ENCODE measurements around the gene ATAD3C. TPM values are rescaled to one million over a fixed set of nuclear protein-coding genes. Genes with fewer than 3 reads are reported as not detected.

Gene ATAD3C
- polyA plus RNA-seq, 3 donors: not detected

DNA sequence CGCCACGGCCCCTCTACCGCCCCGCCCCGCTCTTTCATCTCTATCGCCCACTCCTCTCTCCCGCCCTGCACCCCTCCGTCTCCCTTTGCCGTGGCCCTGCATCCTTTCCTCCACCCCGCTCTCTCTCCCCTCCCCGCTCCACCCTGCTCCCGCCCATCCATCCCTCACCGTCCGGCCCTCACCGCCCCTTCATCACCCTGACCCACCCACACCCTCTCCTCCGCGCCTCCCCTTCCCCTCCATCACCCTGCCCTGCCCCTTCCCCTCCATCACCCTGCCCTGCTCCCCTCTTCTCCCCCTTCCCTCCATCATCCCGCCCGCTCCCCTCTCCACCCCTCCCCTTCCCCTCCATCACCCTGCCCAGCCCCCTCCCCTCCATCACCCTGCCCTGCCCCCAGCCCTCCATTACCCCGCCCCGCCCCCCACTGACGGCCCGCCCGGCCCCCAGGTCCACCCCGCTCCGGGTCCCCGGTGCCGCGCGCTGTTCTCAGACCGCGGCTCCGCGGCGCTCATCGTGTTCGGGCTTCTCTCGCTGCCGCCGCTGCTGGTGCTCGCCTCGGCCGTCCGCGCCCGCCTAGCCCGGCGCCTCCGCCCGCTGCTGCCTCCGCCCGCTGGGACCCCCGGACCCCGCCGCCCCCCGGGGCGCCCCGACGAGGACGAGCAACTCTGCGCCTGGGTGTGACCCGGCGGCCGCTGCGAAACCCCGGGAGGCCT, 22.2 kb upstream of the ATAD3C start:
- DNase-seq: no peak
- no peak overlapping the region for H3K9ac ChIP-seq (ENCODE audit: insufficient read depth, low read length, poor library complexity, severe bottlenecking)
- H3K27ac ChIP-seq (ENCODE audit: low read depth in 1 of 2, low read length in 2 of 2): no peak overlapping the region
- no peaks in the 10 kb centered on the region for H3K36me3 ChIP-seq (replicated peaks in 1 of 2; ENCODE audit: control insufficient read depth in 1 of 2, insufficient read depth in 2 of 2, low read length in 2 of 2)
- TF ChIP-seq, protein P1, sequence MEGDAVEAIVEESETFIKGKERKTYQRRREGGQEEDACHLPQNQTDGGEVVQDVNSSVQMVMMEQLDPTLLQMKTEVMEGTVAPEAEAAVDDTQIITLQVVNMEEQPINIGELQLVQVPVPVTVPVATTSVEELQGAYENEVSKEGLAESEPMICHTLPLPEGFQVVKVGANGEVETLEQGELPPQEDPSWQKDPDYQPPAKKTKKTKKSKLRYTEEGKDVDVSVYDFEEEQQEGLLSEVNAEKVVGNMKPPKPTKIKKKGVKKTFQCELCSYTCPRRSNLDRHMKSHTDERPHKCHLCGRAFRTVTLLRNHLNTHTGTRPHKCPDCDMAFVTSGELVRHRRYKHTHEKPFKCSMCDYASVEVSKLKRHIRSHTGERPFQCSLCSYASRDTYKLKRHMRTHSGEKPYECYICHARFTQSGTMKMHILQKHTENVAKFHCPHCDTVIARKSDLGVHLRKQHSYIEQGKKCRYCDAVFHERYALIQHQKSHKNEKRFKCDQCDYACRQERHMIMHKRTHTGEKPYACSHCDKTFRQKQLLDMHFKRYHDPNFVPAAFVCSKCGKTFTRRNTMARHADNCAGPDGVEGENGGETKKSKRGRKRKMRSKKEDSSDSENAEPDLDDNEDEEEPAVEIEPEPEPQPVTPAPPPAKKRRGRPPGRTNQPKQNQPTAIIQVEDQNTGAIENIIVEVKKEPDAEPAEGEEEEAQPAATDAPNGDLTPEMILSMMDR (IDR thresholded peaks at IDR 0.05): no peak
- Mint-ChIP-seq H3K4me1 (no peaks in the 10 kb centered on the region), H3K27me3 (ENCODE audit: low read depth in 3 of 3) (peaks cover 34 to 84% (median 42%) of the 10 kb centered on the region in 3 donors), H3K27ac (no peak overlapping the region), H3K4me3 (no peak overlapping the region), H3K36me3 (no peaks in the 10 kb centered on the region), H3K9me3 (peaks cover 0 to 5% (median 0%) of the 10 kb centered on the region in 7 donors)
- no peaks in the 10 kb centered on the region for H4K20me1 ChIP-seq (ENCODE audit: insufficient read depth, low read length)
- H3K79me2 ChIP-seq (ENCODE audit: insufficient read depth, low read length): no peaks in the 10 kb centered on the region
- no peak overlapping the region for H3K4me2 ChIP-seq (replicated peaks; ENCODE audit: extremely low read depth, low read length, poor library complexity, severe bottlenecking)
- H3K4me3 ChIP-seq (replicated peaks in 1 of 3; ENCODE audit: low read depth in 2 of 3, low read length in 3 of 3): no peak overlapping the region
- 7% methylated on average over 56 of the region's 66 CpGs for WGBS (ENCODE audit: insufficient coverage)
- H2AFZ ChIP-seq (ENCODE audit: insufficient read depth, low read depth, low read length, poor library complexity, severe bottlenecking): no peak overlapping the region
- H3K27me3 ChIP-seq (ENCODE audit: control insufficient read depth in 2 of 2, insufficient read depth in 2 of 2, low read length in 2 of 2): peaks cover 0 to 36% of the 10 kb centered on the region in 2 donors
- no peaks in the 10 kb centered on the region for H3K4me1 ChIP-seq (ENCODE audit: control insufficient read depth in 1 of 2, insufficient read depth in 2 of 2, low read length in 2 of 2)
- intact Hi-C loops (cut with micrococcal nuclease): no loop called here
- H3K9me3 ChIP-seq (replicated peaks in 1 of 2; ENCODE audit: control insufficient read depth in 1 of 2, insufficient read depth in 1 of 2, low read length in 2 of 2): no peaks in the 10 kb centered on the region

DNA sequence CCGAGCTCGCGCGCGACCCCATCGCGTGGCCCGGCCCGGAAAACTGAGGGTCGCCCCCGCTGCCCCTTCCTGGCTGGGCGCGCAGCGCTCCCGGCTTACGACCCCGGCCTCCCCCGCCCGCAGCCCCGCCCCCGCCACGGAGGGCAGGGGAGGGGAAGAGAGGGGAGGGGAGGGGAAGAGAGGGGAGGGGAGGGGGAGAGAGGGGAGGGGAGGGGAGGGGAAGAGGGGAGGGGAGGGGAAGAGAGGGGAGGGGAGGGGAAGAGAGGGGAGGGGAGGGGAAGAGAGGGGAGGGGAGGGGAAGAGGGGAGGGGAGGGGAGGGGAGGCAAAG, 21.7 kb upstream of the ATAD3C start:
- Histone ChIP-seq H3K27ac (ENCODE audit: low read depth in 1 of 2, low read length in 2 of 2) (no peak overlapping the region), H4K20me1 (ENCODE audit: insufficient read depth, low read length) (no peaks in the 10 kb centered on the region), H3K27me3 (ENCODE audit: control insufficient read depth in 2 of 2, insufficient read depth in 2 of 2, low read length in 2 of 2) (peaks cover 0 to 38% of the 10 kb centered on the region in 2 donors), H3K9ac (ENCODE audit: insufficient read depth, low read length, poor library complexity, severe bottlenecking) (no peak overlapping the region), H3K4me2 (replicated peaks; ENCODE audit: extremely low read depth, low read length, poor library complexity, severe bottlenecking) (no peak overlapping the region), H3K36me3 (replicated peaks in 1 of 2; ENCODE audit: control insufficient read depth in 1 of 2, insufficient read depth in 2 of 2, low read length in 2 of 2) (no peaks in the 10 kb centered on the region), H2AFZ (ENCODE audit: insufficient read depth, low read depth, low read length, poor library complexity, severe bottlenecking) (no peak overlapping the region), H3K9me3 (replicated peaks in 1 of 2; ENCODE audit: control insufficient read depth in 1 of 2, insufficient read depth in 1 of 2, low read length in 2 of 2) (no peaks in the 10 kb centered on the region), H3K4me1 (ENCODE audit: control insufficient read depth in 1 of 2, insufficient read depth in 2 of 2, low read length in 2 of 2) (no peaks in the 10 kb centered on the region), H3K79me2 (ENCODE audit: insufficient read depth, low read length) (no peaks in the 10 kb centered on the region), H3K4me3 (replicated peaks in 1 of 3; ENCODE audit: low read depth in 2 of 3, low read length in 3 of 3) (no peak overlapping the region)
- Mint-ChIP-seq H3K9me3 (peaks cover 0 to 5% (median 0%) of the 10 kb centered on the region in 7 donors), H3K4me3 (no peak overlapping the region), H3K36me3 (no peaks in the 10 kb centered on the region), H3K27me3 (ENCODE audit: low read depth in 3 of 3) (peaks cover 35 to 84% (median 46%) of the 10 kb centered on the region in 3 donors), H3K27ac (no peak overlapping the region), H3K4me1 (no peaks in the 10 kb centered on the region)
- TF ChIP-seq, protein P1 (IDR thresholded peaks at IDR 0.05): no peak
- WGBS (ENCODE audit: insufficient coverage): 0% methylated on average over 7 of the region's 22 CpGs
- DNase-seq: no peak
- intact Hi-C loops (cut with micrococcal nuclease): no loop called here
